22Rv1 (cell line): ENCODE results near the gene ZNF609.

Source experiments
- H3K27ac ChIP-seq: fragments of 450-650 bp; 2 replicates; pipeline ENCODE4 v1.5.1; 2017
- CTCF ChIP-seq: fragments of 450-650 bp; IDR thresholded peaks from 2 replicates; pipeline ENCODE4 v1.5.1; 2017; ENCODE audit warnings: mild to moderate bottlenecking
- ZFX ChIP-seq: fragments of 450-650 bp; IDR thresholded peaks from 2 replicates; pipeline ENCODE4 v1.6.1; 2017; ENCODE audit warnings: antibody characterized with exemption, borderline replicate concordance

ZNF609 gene

GRCh38 chr15:64430000-64430735 is 30.2 kb upstream of the ZNF609 start:
- H3K27ac ChIP-seq, result no peak overlapping the region
- TF ChIP-seq CTCF (no peak), ZFX (no peak)

GRCh38 chr15:64437982-64438381 is 22.4 kb upstream of the ZNF609 start:
- no peak overlapping the region for H3K27ac ChIP-seq
- TF ChIP-seq ZFX (no peak), CTCF (no peak)

GRCh38 chr15:64438653-64439447 is 21.5 kb upstream of the ZNF609 start:
- TF ChIP-seq ZFX (no peak), CTCF (no peak)
- no peak overlapping the region for H3K27ac ChIP-seq

- TF ChIP-seq CTCF, result no peak
- TF ChIP-seq ZFX, result no peak
- H3K27ac ChIP-seq, result no peak overlapping the region
Measured at GRCh38 chr15:64441852-64442251, 18.5 kb upstream of the ZNF609 start.

- H3K27ac ChIP-seq, result no peak overlapping the region
- TF ChIP-seq ZFX, result no peak
- TF ChIP-seq CTCF, result no peak
Measured at GRCh38 chr15:64443016-64443415, 17.4 kb upstream of the ZNF609 start.

GRCh38 chr15:64443747-64444621 is 16.4 kb upstream of the ZNF609 start:
- no peak overlapping the region for H3K27ac ChIP-seq

More at GRCh38 chr15:64443747-64444621, 16.4 kb upstream of the ZNF609 start:
- TF ChIP-seq ZFX (no peak), CTCF (no peak)
